Inflammatory macrophage treated with lipopolysaccharide for 4 hours (primary cell): ENCODE data around the gene MEAF6.

Experiments used
- DNase-seq: peaks from one replicate; pipeline ENCODE4 v3.0.0-alpha.2; 2020

The MEAF6 gene

GRCh38 chr1:37482796-37483744 is 31.5 kb downstream of the MEAF6 start:
- no peak for DNase-seq

- no peak for DNase-seq
Observed at GRCh38 chr1:37482004-37482785, 32.4 kb downstream of the MEAF6 start.

- peak; percentile 80 for DNase-seq
Observed at GRCh38 chr1:37481289-37482003, 33.1 kb downstream of the MEAF6 start.

GRCh38 chr1:37480581-37481288 is 33.8 kb downstream of the MEAF6 start:
- DNase-seq, result no peak

GRCh38 chr1:37480125-37480466 is 34.5 kb downstream of the MEAF6 start:
- no peak for DNase-seq

- DNase-seq, result peak; percentile 99
Observed at GRCh38 chr1:37479255-37480124, 35.1 kb downstream of the MEAF6 start.

- DNase-seq, result peak; percentile 82
Observed at GRCh38 chr1:37478890-37479254, 35.7 kb downstream of the MEAF6 start.

- peak; percentile 80 for DNase-seq
Observed at GRCh38 chr1:37478451-37478881, 36.1 kb downstream of the MEAF6 start.

GRCh38 chr1:37477946-37478345 is 36.6 kb downstream of the MEAF6 start:
- DNase-seq, result no peak

- peak; percentile 96 for DNase-seq
Observed at GRCh38 chr1:37477198-37477931, 37.2 kb downstream of the MEAF6 start.

- peak; percentile 78 for DNase-seq
Observed at GRCh38 chr1:37476460-37477197, 37.9 kb downstream of the MEAF6 start.

- DNase-seq, result no peak
Observed at GRCh38 chr1:37476087-37476452, 38.5 kb downstream of the MEAF6 start.

GRCh38 chr1:37475380-37476086 is 39.0 kb downstream of the MEAF6 start:
- no peak for DNase-seq

- no peak for DNase-seq
Observed at GRCh38 chr1:37474697-37475379, 39.7 kb downstream of the MEAF6 start.

GRCh38 chr1:37474046-37474696 is 40.4 kb downstream of the MEAF6 start, which contains the start of gene ZC3H12A:
Gene ZC3H12A, plus strand, starts transcription at chr1:37474580. Its CDS starts 917 bp downstream, at chr1:37475497.
- peak; percentile 97 for DNase-seq

GRCh38 chr1:37473431-37474045 is 41.0 kb downstream of the MEAF6 start:
- peak; percentile 63 for DNase-seq

GRCh38 chr1:37472994-37473393 is 41.6 kb downstream of the MEAF6 start:
- DNase-seq, result no peak

GRCh38 chr1:37472281-37472680 is 42.3 kb downstream of the MEAF6 start:
- no peak for DNase-seq
